G401.6 (cell line): Measurements from ENCODE around the gene INTS15.
"Not testable (repeated sequence)": the region's sequence is repeated elsewhere in the genome, so short reads cannot be mapped to it uniquely, and the experiment has no call there.

Experiments
- FAIRE-seq: peaks from 2 replicates; lab custom pipeline; 2012; peaks lifted over from hg19 to GRCh38; lab: Jason Lieb, UNC

The INTS15 gene

DNA sequence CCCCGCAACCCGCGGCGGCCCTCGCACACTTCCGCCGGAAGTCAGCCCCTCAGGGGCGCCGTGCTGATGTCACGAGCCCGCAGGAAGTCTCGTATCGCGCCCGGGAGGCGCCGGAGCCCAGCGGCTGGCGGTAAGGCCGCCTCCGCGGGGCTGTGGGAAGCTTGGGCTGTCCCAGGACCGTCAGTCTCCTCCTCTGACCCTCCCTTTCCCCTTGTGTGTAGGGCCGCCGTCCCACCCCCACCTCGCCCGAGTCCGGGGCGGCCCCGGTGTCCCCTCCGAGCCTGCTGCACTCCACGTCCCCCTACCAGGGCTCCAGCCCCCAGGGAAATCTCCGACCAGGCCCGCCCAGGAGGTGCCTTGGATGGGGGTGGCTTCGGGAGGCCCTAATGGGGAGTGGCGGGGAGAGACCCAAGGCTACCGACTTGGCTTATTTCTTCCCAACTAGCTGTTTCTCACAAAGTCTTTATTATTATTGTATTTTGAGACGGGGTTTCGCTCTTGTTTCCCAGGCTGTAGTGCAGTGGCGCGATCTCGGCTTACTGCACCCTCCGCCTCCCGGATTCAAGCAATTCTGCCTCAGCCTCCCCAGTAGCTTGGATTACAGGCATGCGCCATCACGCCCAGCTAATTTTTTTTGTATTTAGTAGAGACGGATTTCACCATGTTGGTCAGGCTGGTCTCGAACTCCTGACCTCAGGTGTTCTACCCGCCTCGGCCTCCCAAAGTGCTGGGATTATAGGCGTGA lies 12.3 kb upstream of the INTS15 start, which contains the start of gene ZDHHC4:
TSS of gene ZDHHC4 (plus strand) at position 86 of the 745 bp plus-strand sequence. CDS start 3,108 bp downstream, outside the sequence.
- no peak for FAIRE-seq

DNA sequence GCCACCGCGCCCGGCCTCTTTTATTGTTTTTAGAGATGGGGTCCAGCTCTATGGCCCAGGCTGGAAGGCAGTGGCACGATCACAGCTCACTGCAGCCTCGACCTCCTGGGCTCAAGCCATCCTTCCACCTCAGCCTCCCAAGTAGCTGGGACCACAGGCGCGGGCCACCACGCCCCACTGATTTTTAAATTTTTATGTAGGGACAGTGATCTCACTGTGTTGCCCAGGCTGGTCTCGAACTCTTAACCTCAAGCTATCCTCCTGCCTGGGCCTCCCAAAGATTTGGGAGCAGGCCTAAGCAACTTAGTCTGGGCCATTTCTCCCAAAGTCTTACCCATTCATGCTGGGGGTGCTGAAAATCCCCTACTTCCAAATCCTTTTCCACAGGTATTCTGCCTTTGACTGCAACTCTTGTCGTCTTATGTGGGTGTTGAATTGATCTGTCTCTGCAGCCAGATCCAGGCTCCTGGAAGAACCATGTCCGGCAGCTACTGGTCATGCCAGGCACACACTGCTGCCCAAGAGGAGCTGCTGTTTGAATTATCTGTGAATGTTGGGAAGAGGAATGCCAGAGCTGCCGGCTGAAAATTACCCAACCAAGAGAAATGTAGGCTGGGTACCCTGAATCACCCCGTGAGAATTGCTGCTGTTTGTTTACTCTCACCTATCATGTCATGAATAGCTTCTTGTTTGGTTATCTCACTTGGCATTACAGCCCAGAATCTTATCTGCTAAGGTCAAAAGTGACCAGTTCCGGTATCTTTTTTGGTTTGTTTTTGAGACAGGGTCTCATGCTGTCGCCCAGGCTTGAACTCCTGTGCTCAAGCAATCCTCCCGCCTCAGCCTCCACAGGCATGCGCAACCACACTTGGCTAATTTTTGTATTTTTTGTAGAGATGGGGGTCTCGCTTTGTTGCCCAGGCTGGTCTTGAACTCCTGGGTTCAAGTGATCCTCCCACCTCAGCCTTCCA lies 11.4 kb upstream of the INTS15 start:
- FAIRE-seq, result no peak

DNA sequence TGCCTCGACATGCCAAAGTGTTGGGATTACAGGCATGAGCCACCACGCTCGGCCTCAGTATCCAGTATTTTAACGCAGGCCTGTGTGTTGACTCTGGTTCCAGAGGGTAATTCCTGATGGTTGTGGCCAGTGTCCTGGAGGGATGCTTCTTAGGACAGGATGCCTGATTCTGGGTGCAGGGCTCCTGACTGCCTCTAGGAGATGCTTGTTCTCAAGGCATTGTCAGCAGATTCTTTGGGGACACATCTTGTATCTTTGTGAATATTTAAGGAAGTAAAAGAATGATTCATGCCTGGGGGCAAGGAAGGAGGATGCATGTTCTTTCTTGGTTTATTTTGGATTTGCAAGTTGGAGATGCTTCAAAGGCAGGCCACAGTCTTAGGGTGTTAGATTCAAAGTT lies 10.4 kb upstream of the INTS15 start:
- no peak for FAIRE-seq

DNA sequence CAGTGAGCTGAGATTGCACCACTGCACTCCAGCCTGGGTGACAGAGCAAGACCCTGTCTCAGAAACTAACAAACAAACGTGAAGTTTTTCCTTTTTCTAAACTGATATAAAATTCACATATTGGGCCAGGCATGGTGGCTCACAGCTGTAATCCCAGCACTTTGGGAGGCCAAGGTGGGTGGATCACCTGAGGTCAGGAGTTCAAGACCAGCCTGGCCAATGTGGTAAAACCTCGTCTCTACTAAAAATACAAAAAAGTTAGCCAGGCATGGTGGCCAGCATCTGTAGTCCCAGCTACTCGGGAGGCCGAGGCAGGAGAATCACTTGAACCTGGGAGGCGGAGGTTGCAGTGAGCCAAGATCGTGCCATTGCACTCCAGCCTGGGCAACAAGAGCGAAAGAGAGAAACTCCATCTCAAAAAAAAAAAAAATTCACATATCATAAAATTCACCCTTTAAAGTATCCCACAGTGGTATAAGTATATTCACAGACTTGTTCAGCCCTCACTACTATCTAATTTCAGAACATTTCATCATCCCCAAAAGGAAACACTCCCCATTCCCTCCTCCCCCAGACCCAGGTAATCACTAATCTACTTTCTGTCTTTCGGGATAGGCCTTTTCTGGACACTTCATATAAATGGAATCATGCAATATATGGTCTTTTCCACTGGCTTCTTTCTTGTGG lies 3.9 kb upstream of the INTS15 start:
- FAIRE-seq, result not testable (repeated sequence)

DNA sequence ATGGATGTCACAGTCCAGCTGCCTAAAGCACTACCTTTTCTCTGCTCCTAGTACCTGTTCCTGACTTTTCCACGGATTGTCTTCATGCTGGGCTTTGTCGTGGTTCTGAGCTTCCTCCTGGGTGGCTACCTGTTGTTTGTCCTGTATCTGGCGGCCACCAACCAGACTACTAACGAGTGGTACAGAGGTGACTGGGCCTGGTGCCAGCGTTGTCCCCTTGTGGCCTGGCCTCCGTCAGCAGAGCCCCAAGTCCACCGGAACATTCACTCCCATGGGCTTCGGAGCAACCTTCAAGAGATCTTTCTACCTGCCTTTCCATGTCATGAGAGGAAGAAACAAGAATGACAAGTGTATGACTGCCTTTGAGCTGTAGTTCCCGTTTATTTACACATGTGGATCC lies 1.3 kb upstream of the INTS15 start:
- no peak for FAIRE-seq

DNA sequence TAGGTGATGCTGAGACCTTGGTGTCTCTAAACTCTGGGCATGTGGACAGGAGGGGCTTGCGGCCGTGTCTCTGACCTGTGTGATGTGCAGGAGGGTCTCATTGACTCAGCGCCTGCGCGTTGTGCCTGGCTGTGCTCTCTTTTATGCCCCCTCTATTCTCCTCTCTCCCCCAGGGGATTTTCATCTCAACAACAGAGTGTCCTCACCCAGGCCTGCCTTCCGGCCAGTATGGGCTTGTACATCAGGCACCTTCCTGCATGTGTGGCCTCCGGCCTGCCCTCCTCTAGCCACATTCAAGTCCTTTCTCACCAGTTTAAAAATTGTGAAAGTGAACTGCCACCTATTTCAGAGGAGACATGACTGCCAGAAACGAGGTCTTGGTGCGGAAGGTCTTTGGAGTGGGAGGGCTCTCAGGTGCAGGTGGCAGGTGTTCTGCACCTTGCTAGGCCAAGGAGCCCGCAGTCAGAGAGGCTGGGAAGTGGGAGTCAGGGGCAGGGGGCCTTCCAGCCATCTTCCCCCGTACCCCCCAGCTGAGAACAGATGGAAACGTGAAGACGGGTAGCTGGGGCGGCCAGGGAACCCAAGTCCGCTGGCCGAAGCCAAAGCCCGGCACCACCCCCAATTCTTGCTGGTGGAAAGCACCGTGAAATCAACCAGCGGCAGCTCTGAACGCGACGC lies 531 bp upstream of the INTS15 start:
- no peak for FAIRE-seq

DNA sequence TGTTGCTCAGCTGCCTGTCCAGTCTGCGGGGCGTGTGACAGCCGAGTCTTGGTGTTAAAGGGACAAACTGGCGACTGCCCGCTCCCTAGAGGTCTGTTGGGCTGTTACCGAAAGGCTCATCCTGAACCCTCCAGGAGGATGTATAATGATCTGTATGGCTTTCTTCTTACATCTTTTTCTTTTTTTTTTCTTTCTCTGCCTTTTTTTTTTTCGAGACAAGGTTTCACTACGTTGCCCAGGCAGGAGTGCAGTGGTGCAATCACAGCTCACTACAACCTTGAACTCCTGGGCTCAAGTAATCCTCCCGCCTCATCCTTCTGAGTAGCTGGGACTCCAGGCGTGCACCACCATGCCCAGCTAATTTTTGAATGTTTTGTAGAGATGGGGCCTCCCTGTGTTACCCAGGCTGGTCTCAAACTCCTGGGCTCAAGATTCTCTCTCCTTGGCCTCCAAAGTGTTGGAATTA lies 857 bp downstream of the INTS15 start:
- FAIRE-seq, result no peak

DNA sequence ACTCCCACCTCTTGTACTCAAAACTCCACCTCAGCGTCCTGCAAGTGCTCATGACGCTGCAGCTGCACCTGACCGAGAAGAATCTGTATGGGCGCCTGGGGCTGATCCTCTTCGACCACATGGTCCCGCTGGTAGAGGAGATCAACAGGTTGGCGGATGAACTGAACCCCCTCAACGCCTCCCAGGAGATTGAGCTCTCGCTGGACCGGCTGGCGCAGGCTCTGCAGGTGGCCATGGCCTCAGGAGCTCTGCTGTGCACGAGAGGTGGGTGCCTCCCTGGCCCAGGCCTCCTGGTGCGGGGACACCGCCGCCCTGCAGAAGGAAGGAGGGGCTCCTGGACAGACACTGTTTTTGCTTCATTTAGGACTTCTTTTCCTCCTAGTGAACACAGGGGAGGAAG lies 10.3 kb downstream of the INTS15 start:
- no peak for FAIRE-seq

DNA sequence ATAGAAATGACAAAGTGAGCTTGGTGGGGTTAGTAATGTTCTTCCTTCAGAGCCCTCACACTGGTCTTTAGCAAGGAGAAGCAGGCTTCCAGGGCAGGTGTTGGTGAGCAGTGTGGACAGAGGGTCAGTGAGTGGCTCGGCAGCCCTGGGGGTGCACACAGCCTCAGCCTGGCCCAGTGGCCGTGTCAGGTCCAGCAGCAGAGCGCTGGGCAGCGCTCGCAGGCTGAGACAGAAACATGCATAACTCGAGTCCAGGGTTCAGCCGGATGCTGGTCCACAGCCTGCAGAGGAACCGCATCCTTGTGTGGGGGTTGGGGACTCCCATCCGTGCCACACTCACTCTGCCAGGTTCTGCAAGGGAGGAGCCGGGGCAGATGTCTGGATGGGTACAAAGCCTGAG lies 14.6 kb downstream of the INTS15 start:
- no peak for FAIRE-seq

DNA sequence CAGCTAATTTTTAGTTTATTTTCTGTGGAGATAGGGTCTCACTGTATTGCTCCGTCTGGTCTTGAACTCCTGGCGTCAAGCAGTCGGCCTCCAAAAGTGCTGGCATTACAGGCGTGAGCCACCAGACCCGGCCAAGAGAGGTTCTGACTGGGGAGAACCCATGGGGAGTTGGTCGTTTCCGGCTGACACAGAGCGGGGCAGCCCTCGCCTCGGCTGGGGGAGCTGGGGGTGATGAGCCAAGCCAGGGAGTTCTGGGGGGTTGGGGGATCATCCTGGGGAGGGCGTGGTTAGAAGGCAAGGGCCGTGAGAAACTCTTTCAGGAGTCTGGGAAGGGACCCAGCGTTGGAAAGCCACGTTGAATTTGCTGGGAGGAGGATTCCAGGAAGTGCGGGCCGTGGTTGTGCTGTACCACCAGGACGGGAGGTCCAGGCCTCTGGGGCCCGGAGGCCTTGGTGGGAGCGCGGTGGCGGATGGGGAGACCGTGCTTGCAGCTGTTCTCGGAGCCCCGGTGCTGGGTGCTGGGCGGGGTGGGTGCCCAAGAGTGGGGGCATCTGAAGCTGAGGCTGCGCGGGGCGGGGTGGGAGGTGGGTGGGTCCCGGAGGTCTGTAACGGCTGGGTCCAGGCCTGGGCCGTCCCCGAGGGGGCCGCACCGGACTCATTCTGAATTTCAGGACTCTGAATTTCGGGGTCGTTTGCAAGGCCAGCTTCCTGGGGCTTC lies 17.2 kb downstream of the INTS15 start:
- FAIRE-seq, result no peak

DNA sequence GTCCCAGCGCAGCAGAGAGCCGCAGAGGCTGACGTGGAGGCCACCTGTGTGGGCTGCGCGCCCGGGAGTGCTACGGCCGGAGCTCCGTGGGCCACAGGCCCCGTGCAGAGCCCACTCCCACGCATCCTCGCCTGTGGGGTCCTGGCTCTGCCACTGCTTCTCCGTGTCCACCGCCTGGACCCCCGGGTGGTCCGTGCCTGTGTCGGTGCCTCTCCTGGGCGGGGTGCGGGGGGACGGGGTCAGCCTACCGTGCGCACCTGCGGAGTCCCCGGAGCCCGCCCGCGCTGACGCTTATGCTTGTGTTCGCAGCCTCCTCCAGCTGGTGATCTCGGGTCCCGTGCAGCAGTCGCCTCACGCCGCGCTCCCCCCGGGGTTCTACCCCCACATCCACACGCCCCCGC lies 17.8 kb downstream of the INTS15 start:
- FAIRE-seq, result no peak

DNA sequence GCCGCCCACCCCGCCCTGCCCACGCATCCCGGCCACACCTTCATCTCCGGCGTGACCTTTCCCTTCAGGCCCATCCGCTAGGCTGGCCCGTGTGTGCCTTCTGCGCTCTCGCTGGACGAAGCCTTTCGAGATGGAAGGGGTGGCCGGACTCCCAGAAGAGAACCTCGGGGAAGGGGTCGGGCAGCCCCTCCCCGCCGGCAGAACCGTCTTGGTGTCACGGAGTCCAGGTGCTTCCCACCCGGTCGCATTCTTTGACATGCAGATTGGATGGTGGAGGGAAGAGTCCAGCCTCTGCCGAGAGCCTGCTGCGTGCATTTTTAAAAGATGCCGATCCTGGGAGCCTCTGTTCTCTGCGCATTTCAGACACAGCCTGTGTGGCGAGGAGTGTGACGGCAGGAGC lies 18.3 kb downstream of the INTS15 start:
- FAIRE-seq, result no peak

DNA sequence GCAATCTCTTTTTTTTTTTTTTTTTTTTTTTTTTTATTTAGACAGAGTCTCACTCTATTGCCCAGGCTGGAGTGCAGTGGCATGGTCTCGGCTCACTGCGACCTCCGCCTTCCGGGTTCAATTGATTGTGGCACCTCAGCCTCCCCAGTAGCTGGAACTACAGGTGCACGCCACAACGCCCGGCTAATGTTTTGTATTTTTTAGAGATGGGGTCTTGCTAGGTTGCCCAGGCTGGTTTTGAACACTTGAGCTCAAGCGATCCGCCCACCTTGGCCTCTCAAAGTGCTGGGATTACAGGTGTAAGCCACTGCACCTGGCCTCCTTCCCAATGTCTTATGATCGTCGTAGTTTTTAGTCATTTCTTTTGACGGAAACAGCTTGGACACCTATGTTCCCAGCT lies 19.0 kb downstream of the INTS15 start:
- FAIRE-seq, result no peak

DNA sequence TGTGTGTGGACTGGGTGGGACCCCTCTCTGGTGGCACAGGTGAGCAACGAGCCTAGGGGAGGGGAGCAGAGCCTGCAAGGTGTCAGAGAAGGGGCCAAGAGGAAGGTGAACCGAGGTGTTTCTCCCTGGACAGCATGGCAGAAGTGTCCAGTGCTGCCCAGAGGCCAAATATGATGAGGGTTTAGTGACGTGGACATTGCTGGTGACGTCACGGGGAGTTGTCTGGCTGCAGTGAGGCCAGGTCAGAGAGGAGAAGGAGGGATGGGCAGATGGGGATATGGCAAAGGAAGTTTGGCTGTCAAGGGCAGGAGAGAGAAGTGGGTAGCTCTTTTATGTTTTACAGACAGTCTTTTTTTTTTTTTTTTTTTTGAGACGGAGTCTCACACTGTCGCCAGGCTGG lies 23.0 kb downstream of the INTS15 start:
- no peak for FAIRE-seq

DNA sequence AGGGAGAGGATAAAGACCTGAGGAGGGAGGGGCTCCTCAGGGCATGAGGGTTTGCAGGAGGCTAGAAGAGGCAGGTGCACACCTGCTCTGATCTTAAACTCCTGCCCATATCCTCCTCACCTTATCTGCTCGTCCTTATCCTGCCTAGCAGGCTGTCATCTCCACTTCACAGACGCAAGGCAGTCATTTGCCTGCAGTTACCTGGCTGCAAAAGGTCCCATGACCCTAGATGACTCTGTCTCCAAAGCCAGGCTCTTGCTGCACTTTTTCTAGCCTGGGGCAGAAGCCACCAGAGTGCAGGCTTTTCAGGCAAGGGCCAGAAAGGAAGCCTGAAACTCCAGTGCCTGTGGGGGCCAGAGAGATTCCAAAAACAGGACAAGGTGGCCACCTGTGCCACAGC lies 23.9 kb downstream of the INTS15 start:
- FAIRE-seq, result no peak

DNA sequence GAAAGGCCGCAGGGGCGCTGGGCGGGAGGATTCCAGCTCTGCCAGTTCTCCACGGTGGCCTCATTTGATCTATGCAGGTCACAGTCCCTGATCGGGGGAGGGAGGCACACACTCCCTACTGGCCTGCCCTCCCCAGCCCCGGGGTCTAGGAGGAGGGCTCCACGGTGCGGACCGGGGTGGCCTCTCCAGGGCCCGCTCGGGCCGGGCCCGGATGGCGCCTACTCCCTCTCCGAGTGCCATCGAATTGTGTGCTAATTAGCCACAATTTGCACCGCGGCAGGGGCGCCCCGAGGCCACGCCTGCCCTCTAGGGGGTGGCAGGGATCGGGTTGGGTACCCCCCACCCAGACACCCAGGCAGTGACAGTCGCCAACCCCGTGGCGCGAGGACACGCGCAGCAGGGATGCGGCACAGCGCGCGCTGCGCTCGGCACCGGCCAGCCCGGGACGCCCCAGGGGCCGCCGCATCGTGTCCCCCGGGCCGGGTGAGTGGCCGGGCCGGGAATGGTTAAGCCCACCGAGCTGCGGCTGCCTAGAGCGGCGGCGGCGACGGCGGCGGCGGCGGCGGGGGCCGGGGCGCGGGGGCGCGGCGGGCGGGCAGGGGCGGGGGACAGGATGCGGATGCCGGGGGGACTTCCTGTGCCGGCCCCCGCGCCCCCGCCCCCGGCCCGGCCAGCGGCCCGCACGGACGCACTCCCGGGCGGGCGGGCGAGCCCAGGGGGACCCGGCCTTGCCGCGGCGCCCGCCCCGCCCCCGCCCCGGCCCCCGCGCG lies 25.3 kb downstream of the INTS15 start, which contains the start of gene ZNF853:
TSS of gene ZNF853 (plus strand) at position 658 of the 770 bp plus-strand sequence. CDS start 565 bp downstream, outside the sequence.
- FAIRE-seq, result no peak

DNA sequence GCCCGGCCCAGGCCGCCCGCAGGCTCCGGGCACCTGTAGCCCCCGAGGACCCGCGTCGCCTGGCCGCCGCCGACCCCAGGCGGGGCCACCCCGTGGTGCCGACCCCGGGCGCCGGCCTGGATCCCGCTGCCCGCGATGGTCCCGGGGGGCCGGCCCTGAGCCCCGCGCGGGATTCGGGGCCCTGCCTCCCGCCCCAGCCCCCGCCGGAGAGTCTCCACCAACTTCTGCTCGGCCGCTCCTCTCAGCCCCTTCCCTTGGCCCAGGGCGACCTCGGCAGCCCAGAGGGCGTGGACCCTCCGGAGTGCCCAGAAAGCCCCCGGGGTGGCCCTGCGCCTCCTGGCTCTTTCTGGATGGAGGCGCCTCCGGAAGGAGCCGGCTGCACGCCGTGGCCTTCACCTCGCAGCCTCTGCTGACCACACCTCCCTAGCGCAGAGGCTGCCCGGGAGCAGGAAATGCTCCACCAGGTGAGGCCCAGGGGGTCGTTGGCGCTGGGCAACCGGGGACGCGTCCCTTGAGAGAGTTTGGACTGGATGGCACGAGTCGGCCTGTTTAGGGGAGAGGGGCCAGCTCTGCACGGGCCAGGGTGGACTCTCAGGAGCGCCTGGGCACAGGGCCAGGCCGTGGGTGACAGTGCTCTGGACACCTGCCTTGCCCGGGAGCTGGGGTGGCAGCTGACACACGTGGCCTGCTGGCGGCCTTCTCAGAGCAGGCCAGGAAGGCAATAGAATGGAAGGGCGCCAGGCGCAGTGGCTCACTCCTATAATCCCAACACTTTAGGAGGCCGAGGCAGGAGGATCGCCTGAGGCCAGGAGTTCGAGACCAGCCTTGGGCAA lies 26.1 kb downstream of the INTS15 start:
- FAIRE-seq, result no peak

DNA sequence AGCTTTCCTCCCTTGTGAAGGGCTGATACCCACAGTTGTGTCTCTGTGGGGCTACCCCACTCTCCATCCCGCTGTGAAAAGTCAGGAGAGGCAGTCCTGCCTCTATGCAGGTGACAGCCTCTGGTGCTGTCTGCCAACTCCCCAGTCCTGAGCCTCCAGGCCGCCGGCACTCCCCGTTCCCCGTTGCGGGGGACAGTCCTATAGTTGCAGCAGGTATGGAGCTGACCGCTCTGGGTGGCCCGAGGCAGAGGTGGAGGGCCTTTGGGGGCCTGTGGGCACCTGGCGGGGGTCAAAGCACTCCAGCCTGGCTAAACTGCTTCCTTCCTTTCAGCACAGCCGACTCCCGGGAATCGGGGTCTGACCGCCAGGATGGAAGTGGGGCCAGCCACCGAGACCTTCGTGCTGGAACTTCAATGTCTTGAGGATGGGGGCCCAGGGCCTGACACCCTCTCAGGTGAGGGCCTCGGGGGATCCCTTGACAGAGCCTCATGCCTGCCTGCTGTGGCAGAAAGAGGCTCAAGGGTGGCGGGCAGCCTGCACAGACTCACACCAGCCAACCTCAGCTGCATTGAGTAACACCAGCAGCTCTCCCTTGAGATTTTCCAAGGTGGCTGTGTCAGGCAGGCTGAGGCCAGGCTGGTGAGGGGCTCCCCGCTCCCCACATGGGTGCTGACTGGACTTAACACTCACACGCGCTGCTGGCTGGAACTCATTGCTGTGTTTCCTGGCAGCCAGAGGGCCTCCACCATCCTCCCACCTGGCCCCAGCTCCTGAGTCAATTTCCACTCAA lies 27.2 kb downstream of the INTS15 start:
- FAIRE-seq, result no peak

DNA sequence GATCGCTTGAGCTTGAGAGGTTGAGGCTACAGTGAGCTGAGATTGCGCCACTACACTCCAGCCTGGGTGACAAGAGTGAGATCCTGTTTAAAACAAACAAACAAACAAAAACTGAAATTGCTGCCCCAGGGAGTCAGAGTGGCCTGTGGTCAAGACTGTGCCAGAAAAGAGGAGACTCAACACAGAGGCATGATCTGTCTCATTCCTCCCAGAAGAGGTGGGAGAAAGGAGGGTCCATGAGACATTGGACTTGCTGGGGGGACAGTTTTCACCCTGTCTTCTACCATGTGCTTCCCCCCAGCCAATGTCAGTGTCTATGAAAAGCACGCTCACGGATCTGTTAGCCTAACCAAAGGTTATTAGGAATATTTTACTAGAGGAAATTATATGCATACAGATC lies 28.8 kb downstream of the INTS15 start:
- no peak for FAIRE-seq
